Loucy (cell line): Measurements from ENCODE around the gene EEF1G.

Source experiments
- EZH2phosphoT487 ChIP-seq: fragments of 200-600 bp; IDR thresholded peaks from 2 replicates; pipeline ENCODE4 v1.6.1; 2018; ENCODE audit warnings: antibody characterized with exemption, mild to moderate bottlenecking, moderate library complexity, borderline replicate concordance
- TF ChIP-seq, protein P1 (sequence below): fragments of 200-600 bp; sonication (generic); conservative IDR thresholded peaks from 2 replicates; pipeline ENCODE4 v1.5.1; 2014; ENCODE audit warnings: mild to moderate bottlenecking, antibody characterized with exemption, low read length

DNA sequence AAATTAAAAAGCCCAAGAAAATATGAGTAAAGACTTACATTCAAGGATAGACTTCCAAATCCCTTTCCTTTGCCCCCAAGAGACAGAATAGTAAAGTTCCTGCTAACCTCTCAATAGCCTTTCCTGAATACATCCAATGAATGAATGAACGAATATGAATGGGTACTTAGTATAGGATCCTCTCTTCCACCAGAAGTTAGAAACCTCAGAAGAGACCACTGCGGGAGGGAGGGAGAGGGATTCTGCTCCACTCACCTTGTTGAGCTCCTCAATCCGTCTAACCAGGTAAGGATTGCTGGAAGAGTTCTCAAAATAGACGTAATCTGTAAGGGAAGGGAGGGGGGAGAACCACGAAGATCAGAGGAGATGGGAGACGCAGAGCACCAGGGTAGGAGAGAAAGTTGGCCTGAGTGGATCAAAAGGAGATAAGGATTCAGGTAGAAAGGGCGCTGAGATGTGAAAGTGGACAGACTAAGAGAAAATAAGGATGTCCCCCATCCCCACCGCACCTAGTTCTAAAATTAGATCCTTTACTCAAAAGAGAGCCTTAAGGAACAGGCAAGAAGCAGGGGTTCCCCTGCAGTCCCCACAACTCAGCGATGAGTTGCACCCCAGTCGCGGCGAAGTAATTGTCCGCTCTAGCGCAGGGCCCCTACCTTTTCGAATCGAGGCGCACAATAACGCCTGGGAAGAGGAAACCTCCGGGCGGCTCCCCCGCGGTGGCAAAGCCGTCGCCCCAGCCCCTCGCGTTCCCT lies 26.9 kb upstream of the EEF1G start:
- TF ChIP-seq, protein P1, sequence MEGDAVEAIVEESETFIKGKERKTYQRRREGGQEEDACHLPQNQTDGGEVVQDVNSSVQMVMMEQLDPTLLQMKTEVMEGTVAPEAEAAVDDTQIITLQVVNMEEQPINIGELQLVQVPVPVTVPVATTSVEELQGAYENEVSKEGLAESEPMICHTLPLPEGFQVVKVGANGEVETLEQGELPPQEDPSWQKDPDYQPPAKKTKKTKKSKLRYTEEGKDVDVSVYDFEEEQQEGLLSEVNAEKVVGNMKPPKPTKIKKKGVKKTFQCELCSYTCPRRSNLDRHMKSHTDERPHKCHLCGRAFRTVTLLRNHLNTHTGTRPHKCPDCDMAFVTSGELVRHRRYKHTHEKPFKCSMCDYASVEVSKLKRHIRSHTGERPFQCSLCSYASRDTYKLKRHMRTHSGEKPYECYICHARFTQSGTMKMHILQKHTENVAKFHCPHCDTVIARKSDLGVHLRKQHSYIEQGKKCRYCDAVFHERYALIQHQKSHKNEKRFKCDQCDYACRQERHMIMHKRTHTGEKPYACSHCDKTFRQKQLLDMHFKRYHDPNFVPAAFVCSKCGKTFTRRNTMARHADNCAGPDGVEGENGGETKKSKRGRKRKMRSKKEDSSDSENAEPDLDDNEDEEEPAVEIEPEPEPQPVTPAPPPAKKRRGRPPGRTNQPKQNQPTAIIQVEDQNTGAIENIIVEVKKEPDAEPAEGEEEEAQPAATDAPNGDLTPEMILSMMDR, result no peak
- no peak for TF ChIP-seq EZH2phosphoT487
